C1 segment of cervical spinal cord (tissue), 14 donors: Measurements from ENCODE around the gene HBS1L.
A peak's percentile ranks its signal among the peaks of the same experiment; 100 is the strongest.

Experiments
- DNase-seq, 14 donors: peaks; one replicate each; lab custom pipeline; 2025; lab: John Stamatoyannopoulos, UW

Gene HBS1L

GRCh38 chr6:135054569-135055498, at the start of gene HBS1L:
Gene HBS1L, minus strand, starts transcription at chr6:135054822. Its CDS starts 131 bp downstream, at chr6:135054691.
- DNase-seq, result peak; percentile 44 to 97 (median 94)

GRCh38 chr6:135104199-135104598, 49.6 kb upstream of the HBS1L start:
- no peak for DNase-seq

GRCh38 chr6:135102191-135102590, 47.6 kb upstream of the HBS1L start:
- no peak for DNase-seq

- DNase-seq, result no peak
Observed at GRCh38 chr6:135097172-135097571, 42.5 kb upstream of the HBS1L start.

- DNase-seq, result no peak
Observed at GRCh38 chr6:135096403-135097130, 41.9 kb upstream of the HBS1L start.

GRCh38 chr6:135095716-135096115, 41.1 kb upstream of the HBS1L start:
- DNase-seq, result no peak

GRCh38 chr6:135094403-135094821, 39.8 kb upstream of the HBS1L start:
- no peak for DNase-seq

GRCh38 chr6:135093578-135093977, 39.0 kb upstream of the HBS1L start:
- no peak for DNase-seq

- no peak for DNase-seq
Observed at GRCh38 chr6:135092724-135093123, 38.1 kb upstream of the HBS1L start.

- DNase-seq, result no peak
Observed at GRCh38 chr6:135090819-135091218, 36.2 kb upstream of the HBS1L start.

GRCh38 chr6:135089901-135090300, 35.3 kb upstream of the HBS1L start:
- no peak for DNase-seq

GRCh38 chr6:135088818-135089809, 34.5 kb upstream of the HBS1L start:
- DNase-seq, result no peak

- no peak for DNase-seq
Observed at GRCh38 chr6:135088281-135088680, 33.7 kb upstream of the HBS1L start.

- no peak for DNase-seq
Observed at GRCh38 chr6:135087803-135088202, 33.2 kb upstream of the HBS1L start.

- DNase-seq, result no peak
Observed at GRCh38 chr6:135087403-135087802, 32.8 kb upstream of the HBS1L start.

- no peak for DNase-seq
Observed at GRCh38 chr6:135086414-135086764, 31.8 kb upstream of the HBS1L start.

GRCh38 chr6:135085700-135086413, 31.2 kb upstream of the HBS1L start:
- DNase-seq, result no peak

- no peak for DNase-seq
Observed at GRCh38 chr6:135084916-135085269, 30.3 kb upstream of the HBS1L start.

- DNase-seq, result no peak
Observed at GRCh38 chr6:135084001-135084915, 29.6 kb upstream of the HBS1L start.

GRCh38 chr6:135081966-135082365, 27.3 kb upstream of the HBS1L start:
- DNase-seq, result no peak
